Activated naive CD8-positive, alpha-beta T cell treated with anti-CD3 and anti-CD28 coated beads, Interleukin-2, amount 50 U/mL, for 24 hours (primary cell): ENCODE measurements around the gene CLPSL1.

Experiments
- ATAC-seq: fragments of 150-1000 bp; cut with Tn5 transposase; one replicate; pipeline ENCODE4 v1.10.0; 2021
- DNase-seq: peaks from one replicate; pipeline ENCODE4 v3.0.0; 2021
- H3K27ac Mint-ChIP-seq: one replicate; pipeline ENCODE4 v1.8.0; 2021; ENCODE audit warnings: mild to moderate bottlenecking, mixed read lengths
- H3K27me3 Mint-ChIP-seq: one replicate; pipeline ENCODE4 v1.8.0; 2021; ENCODE audit warnings: mixed read lengths
- H3K36me3 Mint-ChIP-seq: one replicate; pipeline ENCODE4 v1.8.0; 2021; ENCODE audit warnings: low read depth, mixed read lengths
- H3K4me1 Mint-ChIP-seq: one replicate; pipeline ENCODE4 v1.8.0; 2021; ENCODE audit warnings: mixed read lengths
- H3K4me3 Mint-ChIP-seq: one replicate; pipeline ENCODE4 v1.8.0; 2021; ENCODE audit warnings: mild to moderate bottlenecking, moderate library complexity, mixed read lengths
- H3K9me3 Mint-ChIP-seq: one replicate; pipeline ENCODE4 v1.8.0; 2021; ENCODE audit warnings: mixed read lengths

CLPSL1 gene

DNA sequence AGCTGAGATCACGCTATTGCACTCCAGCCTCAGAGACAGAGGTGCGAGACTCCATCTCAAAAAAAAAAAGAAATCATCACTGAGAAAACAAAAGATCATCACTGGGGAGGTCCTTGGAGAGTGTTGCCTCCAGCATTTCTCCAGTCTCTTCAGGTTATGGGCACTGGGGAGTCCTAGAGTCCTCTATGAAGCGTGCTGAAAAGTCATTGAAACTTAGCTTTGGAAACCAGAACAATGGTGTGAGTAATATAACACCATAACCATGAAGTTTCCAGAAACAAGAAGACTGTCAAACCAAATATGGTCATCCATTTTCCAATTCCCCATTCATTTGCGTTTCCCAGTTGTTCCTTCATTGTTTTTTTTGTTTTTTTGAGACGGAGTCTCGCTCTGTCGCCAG is 30.3 kb upstream of the CLPSL1 start:
- peaks cover 6% of the 10 kb centered on the region for H3K9me3 Mint-ChIP-seq
- H3K4me1 Mint-ChIP-seq: no peaks in the 10 kb centered on the region
- no peak overlapping the region for H3K4me3 Mint-ChIP-seq
- DNase-seq: no peak
- no peak for ATAC-seq
- H3K27ac Mint-ChIP-seq: no peak overlapping the region
- H3K36me3 Mint-ChIP-seq: no peaks in the 10 kb centered on the region
- H3K27me3 Mint-ChIP-seq: no peaks in the 10 kb centered on the region

DNA sequence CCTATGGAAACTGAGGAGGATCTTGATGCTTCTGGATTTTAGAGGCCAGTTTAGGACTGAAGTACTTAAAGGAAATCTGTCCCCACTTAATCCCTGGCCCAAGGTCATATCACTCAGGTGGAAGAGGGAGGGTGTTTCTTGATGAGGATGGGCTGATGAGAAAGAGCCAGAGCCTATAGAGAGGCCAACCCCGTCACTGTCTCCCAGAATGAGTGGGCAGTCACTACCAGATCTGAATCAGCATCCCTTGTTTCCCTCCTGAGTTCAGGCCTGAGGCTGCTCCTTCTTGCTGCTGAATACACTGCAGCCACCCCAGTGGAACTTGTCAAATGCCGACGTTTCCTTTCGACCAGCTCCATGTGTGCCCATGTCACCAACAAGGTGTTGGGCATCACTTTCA is 29.2 kb upstream of the CLPSL1 start:
- no peak overlapping the region for H3K27ac Mint-ChIP-seq
- H3K4me1 Mint-ChIP-seq: no peaks in the 10 kb centered on the region
- peaks cover 2% of the 10 kb centered on the region for H3K27me3 Mint-ChIP-seq
- peak; percentile 68 for ATAC-seq
- DNase-seq: no peak
- H3K4me3 Mint-ChIP-seq: no peak overlapping the region
- H3K36me3 Mint-ChIP-seq: no peaks in the 10 kb centered on the region
- H3K9me3 Mint-ChIP-seq: peaks cover 6% of the 10 kb centered on the region

DNA sequence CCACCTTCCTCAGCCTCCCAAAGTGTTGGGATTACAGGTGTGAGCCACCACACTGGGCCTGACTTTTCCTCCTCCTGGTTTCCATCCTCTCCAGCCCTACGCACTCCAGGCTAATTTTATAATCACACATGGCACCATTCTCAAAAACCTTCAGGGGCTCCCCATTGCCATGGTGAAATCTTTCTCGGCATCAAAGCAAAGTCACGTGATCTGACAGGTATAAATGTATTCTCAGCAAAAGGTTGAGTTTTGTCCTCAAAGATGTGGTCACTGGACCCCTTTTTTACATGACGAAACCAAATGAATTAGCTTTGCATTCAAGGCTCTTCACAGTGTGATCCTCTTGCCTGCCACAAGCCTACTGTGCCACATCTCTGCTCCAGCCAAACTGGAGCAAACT is 28.5 kb upstream of the CLPSL1 start:
- Mint-ChIP-seq H3K36me3 (no peaks in the 10 kb centered on the region), H3K4me3 (no peak overlapping the region), H3K27me3 (peaks cover 2% of the 10 kb centered on the region), H3K4me1 (no peaks in the 10 kb centered on the region), H3K9me3 (peaks cover 6% of the 10 kb centered on the region), H3K27ac (no peak overlapping the region)
- ATAC-seq: no peak
- no peak for DNase-seq

DNA sequence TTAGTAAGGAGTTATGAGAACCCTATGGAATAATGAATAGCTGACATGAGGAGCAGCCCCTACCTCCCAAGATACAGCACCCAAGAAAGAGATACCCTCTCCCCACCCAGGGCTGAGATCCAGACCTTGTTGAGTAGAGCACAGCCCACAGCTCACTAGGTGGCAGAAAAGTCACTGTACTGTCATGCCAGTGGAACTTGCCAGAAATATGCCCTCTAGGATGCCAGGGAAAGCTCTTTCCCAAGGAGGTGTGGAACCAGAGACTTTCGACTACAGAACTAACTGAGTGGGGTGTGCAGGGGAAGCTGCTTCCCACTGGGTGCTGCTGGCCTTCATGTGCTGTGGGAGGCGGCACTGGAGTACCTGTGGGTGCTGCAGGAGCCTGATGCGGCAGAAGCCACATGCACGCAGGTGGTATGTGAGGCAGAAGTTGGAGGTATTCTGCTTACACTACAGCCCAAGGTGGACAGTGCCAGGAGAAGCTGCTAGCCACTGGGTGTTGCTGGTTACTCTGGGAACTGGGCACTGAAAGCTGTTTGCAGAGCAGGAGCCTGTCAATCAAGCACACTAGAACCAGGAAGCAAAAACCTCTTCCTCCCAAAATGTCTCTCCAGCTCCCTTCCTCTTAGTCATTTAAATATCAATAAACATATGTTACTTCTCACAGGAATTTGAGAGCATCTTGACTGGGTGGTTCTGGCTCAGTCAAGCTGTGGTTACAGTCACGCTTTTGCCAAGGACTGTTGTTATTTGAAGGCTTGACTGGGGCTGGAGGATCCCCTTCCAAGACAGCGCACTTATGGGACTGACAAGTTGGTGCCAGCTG is 26.2 kb upstream of the CLPSL1 start:
- H3K4me3 Mint-ChIP-seq: no peak overlapping the region
- H3K36me3 Mint-ChIP-seq: no peaks in the 10 kb centered on the region
- H3K9me3 Mint-ChIP-seq: no peaks in the 10 kb centered on the region
- H3K27ac Mint-ChIP-seq: no peak overlapping the region
- no peak for DNase-seq
- no peaks in the 10 kb centered on the region for H3K4me1 Mint-ChIP-seq
- no peak for ATAC-seq
- H3K27me3 Mint-ChIP-seq: peaks cover 5% of the 10 kb centered on the region

DNA sequence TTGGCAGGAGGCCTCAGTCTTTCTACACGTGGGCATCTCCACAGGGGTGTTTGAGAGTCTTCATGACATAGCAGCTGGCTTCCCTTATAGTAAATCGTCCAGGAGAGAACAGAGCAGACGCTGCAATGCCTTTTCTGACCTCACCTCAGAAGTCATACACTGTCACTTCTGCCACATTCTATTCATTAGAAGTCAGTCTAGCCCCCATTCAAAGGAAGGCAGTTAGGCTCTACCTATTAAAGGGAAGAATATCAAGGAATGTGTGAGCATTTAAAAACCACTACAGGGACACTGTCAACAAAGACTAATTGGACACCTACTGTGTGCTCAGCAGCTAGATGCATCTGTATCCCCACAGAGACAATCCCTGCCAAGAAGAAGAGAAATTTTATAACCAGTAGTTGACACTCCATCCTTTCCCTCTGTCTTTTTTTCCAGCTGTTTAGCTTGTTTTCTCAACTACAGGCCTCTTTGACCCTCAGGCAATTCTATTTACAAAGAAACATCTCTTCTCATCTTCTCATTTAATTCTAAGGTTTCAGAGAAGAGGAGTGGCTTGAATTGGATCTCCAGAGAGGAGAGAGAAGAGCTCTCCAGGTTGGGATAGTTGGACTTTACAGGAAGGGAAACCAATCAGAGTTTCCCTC is 25.4 kb upstream of the CLPSL1 start:
- Mint-ChIP-seq H3K27me3 (peaks cover 10% of the 10 kb centered on the region), H3K36me3 (no peaks in the 10 kb centered on the region), H3K4me3 (no peak overlapping the region), H3K27ac (no peak overlapping the region), H3K9me3 (no peaks in the 10 kb centered on the region), H3K4me1 (no peaks in the 10 kb centered on the region)
- ATAC-seq (no peak), DNase-seq (no peak)

DNA sequence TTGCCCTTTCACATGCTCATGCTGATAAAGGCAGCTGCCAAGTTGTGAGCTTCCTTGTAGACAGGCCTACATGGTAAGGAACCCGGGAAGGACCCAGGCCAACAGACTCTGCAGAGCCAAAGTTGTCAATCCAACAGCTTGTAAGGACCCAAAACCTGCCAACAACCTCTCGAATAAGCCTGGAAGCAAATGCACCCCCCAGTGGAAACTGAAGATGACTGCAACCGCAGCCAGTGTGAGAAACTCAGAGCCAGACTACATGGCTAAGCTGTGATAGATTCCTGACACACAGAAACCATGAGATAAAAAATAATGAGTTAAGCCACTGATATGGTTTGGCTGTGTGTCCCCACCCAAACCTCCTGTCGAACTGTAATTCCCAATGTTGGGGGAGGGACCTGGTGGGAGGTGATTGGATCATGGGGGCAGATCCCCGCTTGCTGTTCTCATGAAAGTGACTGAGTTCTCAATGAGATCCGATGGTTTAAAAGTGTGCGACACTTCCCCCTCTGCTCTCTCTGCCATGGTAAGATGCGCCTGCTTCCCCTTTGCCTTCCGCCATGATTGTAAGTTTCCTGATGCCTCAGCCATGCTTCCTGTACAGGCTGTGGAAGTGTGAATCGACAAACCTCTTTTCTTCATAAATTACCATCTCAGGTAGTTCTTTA is 23.2 kb upstream of the CLPSL1 start:
- Mint-ChIP-seq H3K9me3 (no peaks in the 10 kb centered on the region), H3K27me3 (peaks cover 20% of the 10 kb centered on the region), H3K4me1 (no peaks in the 10 kb centered on the region), H3K36me3 (no peaks in the 10 kb centered on the region), H3K4me3 (no peak overlapping the region), H3K27ac (no peak overlapping the region)
- ATAC-seq: no peak
- DNase-seq: no peak

DNA sequence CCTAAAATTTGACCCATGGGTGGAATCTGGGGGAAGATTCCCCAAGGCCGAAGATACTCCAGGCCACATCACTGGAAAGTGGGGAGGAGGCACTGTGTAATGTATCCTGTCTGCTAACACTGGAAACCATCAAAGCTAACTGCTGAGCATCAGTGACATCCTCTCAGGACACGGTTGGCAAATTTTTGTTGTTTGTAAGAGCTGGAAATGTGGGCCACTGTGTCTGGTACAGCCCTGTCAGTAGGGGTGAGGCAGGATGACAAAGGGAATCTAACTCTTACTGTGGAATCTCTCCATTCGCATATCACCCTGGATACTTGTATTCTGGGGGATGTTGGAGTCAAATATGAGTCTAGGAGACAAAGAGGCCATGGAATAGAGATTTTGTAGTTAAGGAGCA is 21.4 kb upstream of the CLPSL1 start:
- Mint-ChIP-seq H3K27ac (no peak overlapping the region), H3K9me3 (no peaks in the 10 kb centered on the region), H3K4me1 (no peaks in the 10 kb centered on the region), H3K4me3 (no peak overlapping the region), H3K27me3 (peaks cover 36% of the 10 kb centered on the region), H3K36me3 (no peaks in the 10 kb centered on the region)
- no peak for DNase-seq
- ATAC-seq: no peak

DNA sequence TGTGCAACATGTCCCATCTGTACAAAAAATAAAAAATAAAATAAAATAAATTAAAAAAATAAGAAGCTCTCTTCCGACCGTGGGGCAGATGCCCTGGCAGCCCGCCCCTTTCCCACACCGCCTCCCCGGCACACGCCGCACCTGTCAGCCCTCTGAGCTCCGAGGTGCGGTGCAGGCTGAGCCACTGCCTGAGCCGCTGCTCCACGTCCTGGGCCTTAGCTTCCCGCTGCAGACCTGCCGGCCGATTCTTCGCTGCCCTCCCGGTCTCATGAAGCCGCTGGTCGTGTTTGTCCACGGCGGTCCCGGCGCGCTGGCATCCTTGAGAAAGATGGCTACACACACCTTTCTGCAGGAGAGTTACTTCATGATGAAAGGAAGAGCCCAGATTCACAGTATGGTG is 15.1 kb upstream of the CLPSL1 start:
- Mint-ChIP-seq H3K27me3 (peaks cover 27% of the 10 kb centered on the region), H3K27ac (no peak overlapping the region)

DNA sequence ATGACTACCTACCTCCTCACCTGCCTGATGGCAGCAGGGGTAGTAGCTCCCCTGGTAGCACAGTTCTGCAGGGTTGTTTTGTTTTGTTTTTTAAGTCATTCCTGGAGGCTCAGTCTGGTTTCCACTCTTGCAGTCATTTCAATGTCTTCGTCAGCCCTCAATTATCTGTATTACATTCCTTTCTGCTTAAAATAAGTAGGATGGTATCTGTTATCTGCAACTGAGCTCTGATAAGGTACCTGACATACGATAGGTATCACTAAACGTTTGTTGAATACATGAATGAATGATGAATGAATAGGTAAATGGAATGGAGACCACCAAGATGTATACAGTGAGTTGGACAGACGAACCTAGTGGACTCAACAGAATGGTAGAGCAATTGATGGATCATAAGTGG is 11.6 kb upstream of the CLPSL1 start:
- Mint-ChIP-seq H3K4me1 (no peaks in the 10 kb centered on the region), H3K4me3 (no peak overlapping the region), H3K36me3 (no peaks in the 10 kb centered on the region), H3K27ac (no peak overlapping the region), H3K27me3 (peaks cover 6% of the 10 kb centered on the region), H3K9me3 (no peaks in the 10 kb centered on the region)
- DNase-seq (no peak), ATAC-seq (no peak)

More for the DNA sequence above, 15.1 kb upstream of the CLPSL1 start:
- H3K36me3 Mint-ChIP-seq: no peaks in the 10 kb centered on the region
- DNase-seq (no peak), ATAC-seq (no peak)
- H3K9me3 Mint-ChIP-seq: no peaks in the 10 kb centered on the region
- no peak overlapping the region for H3K4me3 Mint-ChIP-seq
- H3K4me1 Mint-ChIP-seq: no peaks in the 10 kb centered on the region

DNA sequence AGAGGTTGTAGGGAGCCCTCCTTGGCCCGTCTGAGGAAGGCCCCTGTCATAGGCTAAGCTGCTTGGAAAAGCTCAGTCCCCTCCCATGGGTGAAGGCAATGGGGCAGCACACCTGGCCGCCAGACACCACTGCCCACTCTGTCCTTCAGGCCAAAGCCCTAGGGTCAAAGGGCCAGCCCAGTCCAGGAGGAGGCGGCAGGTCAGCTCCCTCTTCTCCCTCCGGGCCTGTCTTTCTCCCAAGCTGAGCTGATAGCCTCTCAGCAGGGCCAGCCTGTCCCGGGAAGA is 9.5 kb upstream of the CLPSL1 start:
- Mint-ChIP-seq H3K4me3 (no peak overlapping the region), H3K27ac (no peak overlapping the region), H3K36me3 (no peaks in the 10 kb centered on the region), H3K4me1 (no peaks in the 10 kb centered on the region), H3K9me3 (no peaks in the 10 kb centered on the region), H3K27me3 (peaks cover 12% of the 10 kb centered on the region)
- ATAC-seq: no peak
- DNase-seq: no peak

DNA sequence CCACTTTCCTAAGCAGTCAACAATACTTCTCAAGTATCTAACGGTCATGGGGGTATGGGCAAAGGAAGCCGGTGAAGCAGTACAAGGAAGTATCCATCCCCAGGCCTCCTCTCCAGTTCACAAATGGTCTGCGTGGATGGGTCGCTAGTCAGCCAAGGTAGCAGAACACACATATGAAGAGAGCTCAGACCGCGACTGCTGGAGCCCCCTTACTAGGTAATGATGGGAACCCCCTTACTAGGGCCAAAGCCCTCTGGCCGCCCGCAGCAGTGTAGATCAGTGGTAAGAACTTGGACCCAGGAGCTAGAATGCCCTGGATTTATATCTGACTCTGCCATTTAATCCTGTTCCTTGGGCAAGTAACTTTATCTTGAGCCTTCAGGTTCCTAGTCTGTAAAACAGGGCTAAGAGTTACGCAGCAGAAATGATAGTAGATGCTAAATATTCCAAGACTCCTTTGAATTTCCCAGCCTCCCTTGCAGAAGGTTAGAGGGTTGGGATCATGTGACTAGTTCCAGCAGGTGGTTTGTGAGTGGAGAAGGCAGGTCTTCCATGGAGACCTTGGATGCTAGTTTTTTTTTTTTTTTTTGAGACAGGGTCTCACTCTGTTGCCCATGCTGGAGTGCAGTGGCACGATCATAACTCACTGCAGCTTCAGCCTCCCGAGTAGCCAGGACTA is 6.6 kb upstream of the CLPSL1 start:
- Mint-ChIP-seq H3K4me1 (peaks cover 2% of the 10 kb centered on the region), H3K9me3 (no peaks in the 10 kb centered on the region), H3K27ac (no peak overlapping the region), H3K27me3 (peaks cover 23% of the 10 kb centered on the region), H3K36me3 (no peaks in the 10 kb centered on the region), H3K4me3 (no peak overlapping the region)
- no peak for ATAC-seq
- no peak for DNase-seq

DNA sequence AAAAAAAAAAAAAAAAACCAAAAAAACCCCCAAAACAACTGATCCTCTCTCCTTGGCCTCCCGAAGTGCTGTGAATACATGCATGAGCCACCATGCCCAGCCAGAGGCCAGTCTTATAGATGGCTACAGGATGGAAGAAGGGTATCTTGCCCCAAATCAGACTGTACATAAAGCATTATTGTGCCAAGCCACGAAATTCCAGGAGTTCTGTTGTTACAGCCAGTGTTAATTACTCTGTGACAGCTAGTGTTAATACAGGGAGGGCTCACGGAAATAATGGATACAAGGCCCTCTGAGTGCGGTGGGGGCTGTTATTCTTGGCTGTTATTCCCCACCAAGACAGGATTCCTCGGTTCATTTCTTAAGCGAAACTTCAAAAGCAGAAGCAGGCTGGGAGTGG is 5.8 kb upstream of the CLPSL1 start:
- no peak for ATAC-seq

DNA sequence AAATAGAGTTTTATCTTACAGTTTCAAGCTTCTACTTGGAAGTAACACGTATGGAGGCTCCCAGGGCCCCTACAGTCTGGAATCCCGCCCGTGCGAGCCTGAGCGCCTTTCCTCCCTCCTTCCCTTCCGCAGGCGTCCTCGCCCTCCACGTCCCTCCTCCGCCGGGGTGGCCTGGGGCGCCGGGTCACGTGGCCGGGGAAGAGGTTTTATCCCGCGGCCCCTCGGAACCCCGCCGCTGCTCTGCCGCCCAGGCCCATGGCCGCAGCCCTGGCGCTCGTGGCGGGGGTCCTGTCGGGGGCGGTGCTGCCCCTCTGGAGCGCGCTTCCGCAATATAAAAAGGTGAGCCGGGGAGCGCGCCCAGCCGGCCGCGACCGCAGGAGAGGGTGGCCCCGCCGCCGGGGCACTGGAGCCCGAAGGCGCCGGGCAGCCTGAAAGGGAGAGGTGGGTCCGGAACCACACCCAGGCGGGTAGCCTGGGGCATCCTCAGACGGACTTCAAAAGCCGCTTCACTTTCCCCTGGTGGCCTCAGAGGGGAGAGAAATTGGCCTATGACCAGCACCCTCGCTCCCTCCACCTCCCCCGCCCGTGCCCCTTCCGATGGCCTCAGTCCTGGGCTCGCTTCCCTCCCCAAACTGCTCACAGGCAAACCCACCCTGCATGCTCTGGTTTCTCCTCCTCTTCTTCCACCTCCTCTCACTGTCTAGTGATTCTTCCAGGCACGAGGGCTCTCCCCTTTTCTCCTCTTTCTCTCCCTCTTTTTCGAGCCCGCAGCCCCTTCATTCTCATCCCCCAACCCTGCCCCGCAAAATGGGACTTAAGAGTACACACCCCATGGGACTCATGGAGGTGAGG is 4.2 kb upstream of the CLPSL1 start, which contains the start of gene CLPSL2:
Gene CLPSL2 (plus strand): TSS at position 235 of the 852 bp plus-strand sequence. CDS start 21 bp downstream, at position 256.
- Mint-ChIP-seq H3K4me3 (peak within 1 kb of the TSS; percentile 56), H3K9me3 (no peaks in the 10 kb centered on the region), H3K27me3 (peaks cover 27% of the 10 kb centered on the region), H3K36me3 (no peaks in the 10 kb centered on the region), H3K27ac (no peak within 1 kb of the TSS), H3K4me1 (peaks cover 2% of the 10 kb centered on the region)
- ATAC-seq (no peak), DNase-seq (peak; percentile 21)

More for the DNA sequence above, 5.8 kb upstream of the CLPSL1 start:
- Mint-ChIP-seq H3K4me3 (no peak overlapping the region), H3K27me3 (peaks cover 23% of the 10 kb centered on the region), H3K36me3 (no peaks in the 10 kb centered on the region), H3K4me1 (peaks cover 2% of the 10 kb centered on the region), H3K27ac (no peak overlapping the region), H3K9me3 (no peaks in the 10 kb centered on the region)
- DNase-seq: no peak
